Transverse colon (tissue), 1 donor: ENCODE measurements around the gene PPP3CB.

Experiments used
- EP300 ChIP-seq: sonication (generic); formaldehyde crosslinking; IDR thresholded peaks from one replicate; pipeline ENCODE4 v1.6.1; 2017; ENCODE audit warnings: antibody characterized with exemption, low read depth
- POLR2A ChIP-seq: fragments of 450-650 bp; IDR thresholded peaks from one replicate; pipeline ENCODE4 v1.6.1; 2016; ENCODE audit warnings: antibody characterized with exemption, mild to moderate bottlenecking, moderate library complexity

GRCh38 chr10:73414230-73414945 lies 81.4 kb downstream of the PPP3CB start:
- TF ChIP-seq EP300 (no peak), POLR2A (no peak)
